Activated T-cell treated with anti-CD3 and anti-CD28 coated beads, Interleukin-2, amount 50 U/mL, for 72 hours (primary cell): ENCODE results near the gene CAV1. TPM values are rescaled to one million over a fixed set of nuclear protein-coding genes. Genes with fewer than 3 reads are reported as not detected.

Experiments used
- ATAC-seq, 2 donors: fragments of 150-1000 bp; cut with Tn5 transposase; replicated peaks in 1 of 2; 2 replicates each; pipeline ENCODE4 v1.10.0; 2021; ENCODE audit warnings: moderate library complexity in 2 of 2, mild to moderate bottlenecking in 1 of 2
- DNase-seq, 2 donors: peaks; one replicate each; pipeline ENCODE4 v3.0.0; 2021 to 2022; ENCODE audit warnings: mixed read lengths in 1 of 2
- H3K27ac Mint-ChIP-seq: one replicate; pipeline ENCODE4 v1.8.0; 2022; ENCODE audit warnings: mild to moderate bottlenecking, moderate library complexity, mixed read lengths
- H3K27me3 Mint-ChIP-seq: one replicate; pipeline ENCODE4 v1.8.0; 2022; ENCODE audit warnings: low read depth, mixed read lengths
- H3K36me3 Mint-ChIP-seq, 2 donors: one replicate each; pipeline ENCODE4 v1.8.0; 2022; ENCODE audit warnings: mixed read lengths in 2 of 2, mild to moderate bottlenecking in 1 of 2; ENCODE audit not compliant: insufficient read depth in 2 of 2
- H3K4me1 Mint-ChIP-seq: one replicate; pipeline ENCODE4 v1.8.0; 2022; ENCODE audit warnings: low read depth, mixed read lengths
- H3K4me3 Mint-ChIP-seq, 2 donors: one replicate each; pipeline ENCODE4 v1.8.0; 2022; ENCODE audit warnings: mild to moderate bottlenecking in 2 of 2, mixed read lengths in 2 of 2, moderate library complexity in 2 of 2
- H3K9me3 Mint-ChIP-seq, 2 donors: one replicate each; pipeline ENCODE4 v1.8.0; 2022; ENCODE audit warnings: mixed read lengths in 2 of 2
- total RNA-seq, 2 donors: library from RNA; stranded (reverse); gene quantifications; one replicate each; pipeline ENCODE4 v1.2.3, GENCODE V29; 2022

The CAV1 gene
- total RNA-seq, 2 donors from 2014 or later = 0.25 to 2.7 TPM

DNA sequence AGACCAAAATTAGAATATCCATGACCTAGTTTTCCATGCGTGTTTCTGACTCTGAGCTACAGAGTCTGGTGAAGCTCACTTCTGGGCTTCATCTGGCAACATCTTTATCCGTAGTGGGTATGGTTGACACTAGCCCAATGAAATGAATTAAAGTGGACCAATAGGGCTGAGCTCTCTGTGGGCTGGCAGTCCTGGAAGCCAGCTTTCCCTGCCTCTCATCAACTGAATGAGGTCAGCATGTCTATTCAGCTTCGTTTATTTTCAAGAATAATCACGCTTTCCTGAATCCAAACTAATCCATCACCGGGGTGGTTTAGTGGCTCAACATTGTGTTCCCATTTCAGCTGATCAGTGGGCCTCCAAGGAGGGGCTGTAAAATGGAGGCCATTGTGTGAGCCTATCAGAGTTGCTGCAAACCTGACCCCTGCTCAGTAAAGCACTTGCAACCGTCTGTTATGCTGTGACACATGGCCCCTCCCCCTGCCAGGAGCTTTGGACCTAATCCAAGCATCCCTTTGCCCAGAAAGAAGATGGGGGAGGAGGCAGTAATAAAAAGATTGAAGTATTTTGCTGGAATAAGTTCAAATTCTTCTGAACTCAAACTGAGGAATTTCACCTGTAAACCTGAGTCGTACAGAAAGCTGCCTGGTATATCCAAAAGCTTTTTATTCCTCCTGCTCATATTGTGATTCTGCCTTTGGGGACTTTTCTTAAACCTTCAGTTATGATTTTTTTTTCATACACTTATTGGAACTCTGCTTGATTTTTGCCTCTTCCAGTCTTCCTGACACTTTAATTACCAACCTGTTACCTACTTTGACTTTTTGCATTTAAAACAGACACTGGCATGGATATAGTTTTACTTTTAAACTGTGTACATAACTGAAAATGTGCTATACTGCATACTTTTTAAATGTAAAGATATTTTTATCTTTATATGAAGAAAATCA lies 35.5 kb downstream of the CAV1 start:
- DNase-seq (no peak), ATAC-seq (no peak)
- Mint-ChIP-seq H3K4me1 (no peaks in the 10 kb centered on the region), H3K36me3 (no peaks in the 10 kb centered on the region), H3K9me3 (peaks cover 2 to 3% of the 10 kb centered on the region in 2 donors), H3K4me3 (no peak overlapping the region), H3K27ac (no peak overlapping the region), H3K27me3 (peaks cover 37% of the 10 kb centered on the region)

- no peak for DNase-seq
- Mint-ChIP-seq H3K4me1 (no peaks in the 10 kb centered on the region), H3K27me3 (peaks cover 31% of the 10 kb centered on the region), H3K36me3 (no peaks in the 10 kb centered on the region), H3K9me3 (peaks cover 2 to 3% of the 10 kb centered on the region in 2 donors), H3K27ac (no peak overlapping the region), H3K4me3 (no peak overlapping the region)
- no peak for ATAC-seq
Measured at GRCh38 chr7:116561697-116562483, 37.1 kb downstream of the CAV1 start.

- no peak overlapping the region for H3K4me3 Mint-ChIP-seq
- ATAC-seq = no peak
- H3K27me3 Mint-ChIP-seq = peaks cover 26% of the 10 kb centered on the region
- H3K9me3 Mint-ChIP-seq = peaks cover 2 to 3% of the 10 kb centered on the region in 2 donors
- no peak for DNase-seq
- H3K27ac Mint-ChIP-seq = no peak overlapping the region
- H3K4me1 Mint-ChIP-seq = no peaks in the 10 kb centered on the region
- H3K36me3 Mint-ChIP-seq = no peaks in the 10 kb centered on the region
Measured at GRCh38 chr7:116562529-116563121, 37.8 kb downstream of the CAV1 start.

DNA sequence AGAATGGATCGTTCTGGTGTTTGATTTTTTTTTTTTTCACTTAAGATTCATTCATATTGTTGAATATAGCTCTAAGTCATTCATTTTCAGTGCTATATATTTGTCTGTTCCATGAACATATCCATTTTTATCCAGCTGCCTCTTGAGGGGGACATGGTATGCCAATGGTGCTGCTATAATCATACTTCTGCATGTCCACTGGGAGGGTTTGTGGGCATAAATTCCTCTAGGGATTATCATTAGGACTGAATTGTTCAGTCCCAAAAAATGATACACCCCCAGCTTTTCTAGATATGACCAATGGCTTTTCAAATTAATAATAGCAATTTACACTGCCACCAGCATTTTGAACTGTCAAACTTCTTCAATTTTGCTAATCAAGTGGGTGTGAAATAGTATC lies 41.1 kb downstream of the CAV1 start:
- no peak for ATAC-seq
- no peaks in the 10 kb centered on the region for H3K4me1 Mint-ChIP-seq

DNA sequence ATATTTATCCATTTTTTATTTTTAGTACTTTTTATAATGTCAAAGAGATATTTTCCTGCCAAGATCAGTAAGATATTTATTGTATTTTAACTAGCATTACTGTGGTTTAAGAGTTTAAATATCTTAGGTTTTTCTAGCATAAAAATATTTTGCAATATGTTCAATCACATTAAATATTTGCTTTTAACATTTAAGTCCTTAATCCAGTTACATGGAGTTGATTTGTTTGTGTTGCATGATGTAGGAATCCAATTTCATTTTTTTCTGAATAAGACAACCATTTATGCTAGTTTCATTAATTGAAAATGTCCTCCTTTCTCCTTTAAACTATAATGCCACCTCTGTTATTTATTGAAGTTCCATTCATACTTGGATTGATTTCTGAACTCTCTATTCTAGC lies 41.8 kb downstream of the CAV1 start:
- H3K4me1 Mint-ChIP-seq = no peaks in the 10 kb centered on the region
- no peaks in the 10 kb centered on the region for H3K36me3 Mint-ChIP-seq
- peaks cover 2 to 3% of the 10 kb centered on the region in 2 donors for H3K9me3 Mint-ChIP-seq
- ATAC-seq (no peak), DNase-seq (no peak)
- no peak overlapping the region for H3K4me3 Mint-ChIP-seq
- peaks cover 13% of the 10 kb centered on the region for H3K27me3 Mint-ChIP-seq
- no peak overlapping the region for H3K27ac Mint-ChIP-seq

More for the DNA sequence above, 41.1 kb downstream of the CAV1 start:
- H3K27ac Mint-ChIP-seq = no peak overlapping the region
- peaks cover 13% of the 10 kb centered on the region for H3K27me3 Mint-ChIP-seq
- H3K4me3 Mint-ChIP-seq = no peak overlapping the region
- peaks cover 2 to 3% of the 10 kb centered on the region in 2 donors for H3K9me3 Mint-ChIP-seq
- no peaks in the 10 kb centered on the region for H3K36me3 Mint-ChIP-seq
- no peak for DNase-seq

DNA sequence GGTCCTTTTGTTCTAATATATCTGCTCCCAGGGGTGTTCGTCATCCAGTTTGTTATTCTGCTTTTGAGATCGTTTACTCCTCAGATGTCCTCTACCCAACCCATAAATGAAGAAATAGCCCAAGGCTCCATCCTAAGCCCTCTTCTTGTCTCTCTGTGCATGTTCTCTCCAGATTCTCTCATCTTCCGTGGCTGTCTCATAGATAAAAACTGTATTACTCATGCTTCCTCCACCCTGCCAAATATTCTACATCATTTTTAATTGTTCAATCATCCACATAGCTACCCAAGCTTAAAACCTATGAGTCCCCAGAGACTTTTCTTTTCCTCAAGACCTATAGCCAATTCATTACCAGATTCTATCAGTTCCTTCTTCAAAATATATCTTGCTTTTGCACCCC lies 44.9 kb downstream of the CAV1 start:
- Mint-ChIP-seq H3K36me3 (no peaks in the 10 kb centered on the region), H3K4me3 (no peak overlapping the region), H3K27me3 (peaks cover 24% of the 10 kb centered on the region), H3K27ac (no peak overlapping the region), H3K9me3 (no peaks in the 10 kb centered on the region), H3K4me1 (no peaks in the 10 kb centered on the region)
- DNase-seq (no peak), ATAC-seq (no peak)

GRCh38 chr7:116570306-116570705 lies 45.5 kb downstream of the CAV1 start:
- DNase-seq = no peak
- H3K4me3 Mint-ChIP-seq = no peak overlapping the region
- no peak for ATAC-seq
- peaks cover 24% of the 10 kb centered on the region for H3K27me3 Mint-ChIP-seq
- H3K27ac Mint-ChIP-seq = no peak overlapping the region
- no peaks in the 10 kb centered on the region for H3K4me1 Mint-ChIP-seq
- no peaks in the 10 kb centered on the region for H3K36me3 Mint-ChIP-seq
- no peaks in the 10 kb centered on the region for H3K9me3 Mint-ChIP-seq

DNA sequence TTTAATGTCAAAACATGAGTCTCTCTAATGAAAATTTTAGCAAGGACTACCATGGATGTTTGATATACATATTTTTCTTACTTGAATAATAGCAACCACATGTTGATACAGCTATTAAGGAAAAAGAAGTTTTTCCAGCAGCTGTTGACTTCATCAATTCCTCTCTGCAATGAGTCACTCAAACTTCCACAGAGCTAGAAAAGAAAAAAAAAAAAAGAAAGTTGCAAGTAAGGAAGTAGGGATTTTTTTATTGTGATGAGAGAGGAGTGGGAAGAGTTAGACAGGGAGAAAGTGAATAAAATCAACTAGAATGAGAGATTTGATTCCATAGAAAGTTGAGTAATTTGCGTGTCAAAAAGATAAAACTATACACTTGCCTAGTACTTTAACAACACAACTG lies 46.2 kb downstream of the CAV1 start:
- H3K9me3 Mint-ChIP-seq = no peaks in the 10 kb centered on the region
- H3K4me1 Mint-ChIP-seq = no peaks in the 10 kb centered on the region
- no peaks in the 10 kb centered on the region for H3K36me3 Mint-ChIP-seq
- H3K27ac Mint-ChIP-seq = no peak overlapping the region
- ATAC-seq (no peak), DNase-seq (no peak)
- peaks cover 24% of the 10 kb centered on the region for H3K27me3 Mint-ChIP-seq
- no peak overlapping the region for H3K4me3 Mint-ChIP-seq

DNA sequence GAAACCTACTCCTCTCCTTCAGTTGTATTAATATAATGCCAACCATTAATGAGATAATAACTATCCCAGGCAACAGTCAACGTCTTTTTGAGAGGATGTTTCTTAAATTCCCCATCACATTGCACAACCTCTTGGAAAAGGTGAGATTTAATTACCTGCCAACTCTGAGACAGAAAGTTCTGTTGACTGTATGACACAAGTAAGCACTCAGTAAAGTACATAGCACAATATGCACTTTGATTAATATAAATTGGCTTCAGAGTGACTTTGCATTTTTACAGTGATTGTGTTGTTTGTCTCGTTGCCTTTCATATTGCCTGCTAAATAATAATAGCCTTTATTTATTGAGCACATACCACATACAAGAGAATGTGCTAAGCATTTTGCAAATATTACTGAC lies 46.7 kb downstream of the CAV1 start:
- peaks cover 24% of the 10 kb centered on the region for H3K27me3 Mint-ChIP-seq
- no peaks in the 10 kb centered on the region for H3K36me3 Mint-ChIP-seq
- no peak overlapping the region for H3K4me3 Mint-ChIP-seq
- DNase-seq (no peak), ATAC-seq (no peak)
- H3K4me1 Mint-ChIP-seq = no peaks in the 10 kb centered on the region
- no peak overlapping the region for H3K27ac Mint-ChIP-seq
- no peaks in the 10 kb centered on the region for H3K9me3 Mint-ChIP-seq

GRCh38 chr7:116572036-116572435 lies 47.2 kb downstream of the CAV1 start:
- no peak for DNase-seq
- ATAC-seq = no peak
- no peak overlapping the region for H3K27ac Mint-ChIP-seq
- peaks cover 5% of the 10 kb centered on the region for H3K4me1 Mint-ChIP-seq
- H3K36me3 Mint-ChIP-seq = no peaks in the 10 kb centered on the region
- H3K9me3 Mint-ChIP-seq = no peaks in the 10 kb centered on the region
- H3K4me3 Mint-ChIP-seq = no peak overlapping the region
- H3K27me3 Mint-ChIP-seq = peaks cover 24% of the 10 kb centered on the region

GRCh38 chr7:116573541-116573940 lies 48.7 kb downstream of the CAV1 start:
- Mint-ChIP-seq H3K4me3 (no peak overlapping the region), H3K4me1 (peaks cover 17% of the 10 kb centered on the region), H3K27me3 (peaks cover 30% of the 10 kb centered on the region), H3K27ac (no peak overlapping the region), H3K36me3 (no peaks in the 10 kb centered on the region), H3K9me3 (no peaks in the 10 kb centered on the region)
- DNase-seq (no peak), ATAC-seq (no peak)

DNA sequence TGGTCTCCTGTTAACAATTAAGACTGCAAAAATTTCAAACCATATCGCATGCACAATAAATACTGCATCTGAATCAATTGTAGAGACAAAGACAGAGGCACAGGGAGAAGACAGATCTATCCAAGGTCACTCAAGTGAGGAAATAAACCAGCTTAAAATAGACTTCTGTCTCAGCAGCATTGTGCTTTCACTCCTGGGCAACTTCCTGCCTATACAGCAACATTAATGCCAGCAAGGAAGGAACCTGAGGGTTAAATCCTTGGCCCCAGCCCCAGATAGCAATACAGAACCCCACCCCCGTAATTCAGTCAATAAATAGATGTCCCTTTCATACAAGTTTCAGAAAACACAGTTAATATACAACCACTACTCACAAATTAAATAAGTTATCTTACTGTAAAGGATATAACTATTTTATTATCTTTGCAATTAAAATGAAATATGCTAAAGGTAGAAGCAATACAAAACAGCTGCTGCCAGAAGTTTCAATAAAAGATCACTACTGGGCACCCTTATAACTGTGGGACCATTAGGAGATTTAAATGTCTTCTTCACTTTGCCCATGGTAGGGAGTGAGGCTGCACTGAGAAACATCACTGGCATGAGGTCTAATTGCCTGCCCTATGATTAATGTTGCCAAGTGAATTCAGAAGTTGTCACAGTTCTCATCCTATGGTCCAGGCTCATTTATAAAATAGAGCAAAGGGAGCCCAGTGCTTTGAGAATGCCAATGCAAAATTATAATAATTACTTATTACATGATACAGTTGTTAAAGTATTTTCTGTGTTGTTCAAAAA lies 49.4 kb downstream of the CAV1 start:
- ATAC-seq = no peak
- peaks cover 17% of the 10 kb centered on the region for H3K4me1 Mint-ChIP-seq
- no peak overlapping the region for H3K27ac Mint-ChIP-seq
- no peak overlapping the region for H3K4me3 Mint-ChIP-seq
- no peaks in the 10 kb centered on the region for H3K9me3 Mint-ChIP-seq
- peaks cover 30% of the 10 kb centered on the region for H3K27me3 Mint-ChIP-seq
- H3K36me3 Mint-ChIP-seq = no peaks in the 10 kb centered on the region
- no peak for DNase-seq
